B cell (primary cell): Measurements from ENCODE around the gene ITPKB.

Experiments used
- EZH2 ChIP-seq: IDR thresholded peaks from 2 replicates; pipeline ENCODE4 v1.6.1; 2012; ENCODE audit warnings: borderline replicate concordance, low read depth, mild to moderate bottlenecking, moderate library complexity, low read length; ENCODE audit not compliant: insufficient read depth, poor library complexity, severe bottlenecking
- TF ChIP-seq, protein P1 (sequence below): fragments of 200-600 bp; IDR thresholded peaks from one replicate; pipeline ENCODE4 v1.8.0; 2022; ENCODE audit warnings: antibody characterized with exemption, mild to moderate bottlenecking

DNA sequence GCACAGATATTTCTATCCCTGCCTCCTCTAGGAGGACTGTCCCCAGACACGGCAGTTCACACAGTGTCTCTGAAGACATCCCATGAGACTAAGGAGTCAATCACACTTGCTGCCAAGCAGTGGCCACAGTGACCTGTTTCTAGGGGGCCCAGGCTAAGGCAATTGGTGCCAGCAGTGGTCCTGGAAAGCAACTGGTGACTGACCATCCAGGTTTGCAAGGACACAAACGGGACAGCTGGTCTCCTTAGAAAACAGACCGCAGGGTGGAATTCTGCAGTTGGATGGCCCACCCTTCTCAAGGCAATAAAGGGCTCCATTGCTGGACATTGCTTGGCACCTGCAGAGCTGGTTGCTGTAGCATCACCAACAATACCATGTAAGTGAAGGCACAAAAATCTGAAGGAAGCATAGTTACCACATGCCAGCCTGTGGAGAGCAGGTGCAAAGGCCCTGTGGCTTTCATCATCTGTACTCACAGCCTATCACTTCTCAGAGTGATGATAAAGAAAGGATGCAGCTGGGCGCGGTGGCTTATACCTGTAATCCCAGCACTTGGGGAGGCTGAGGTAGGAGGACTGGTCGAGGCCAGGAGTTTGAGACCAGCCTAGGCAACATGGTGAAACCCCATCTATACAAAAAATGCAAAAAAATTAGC is 109.1 kb downstream of the ITPKB start:
- no peak for TF ChIP-seq EZH2
- TF ChIP-seq, protein P1, sequence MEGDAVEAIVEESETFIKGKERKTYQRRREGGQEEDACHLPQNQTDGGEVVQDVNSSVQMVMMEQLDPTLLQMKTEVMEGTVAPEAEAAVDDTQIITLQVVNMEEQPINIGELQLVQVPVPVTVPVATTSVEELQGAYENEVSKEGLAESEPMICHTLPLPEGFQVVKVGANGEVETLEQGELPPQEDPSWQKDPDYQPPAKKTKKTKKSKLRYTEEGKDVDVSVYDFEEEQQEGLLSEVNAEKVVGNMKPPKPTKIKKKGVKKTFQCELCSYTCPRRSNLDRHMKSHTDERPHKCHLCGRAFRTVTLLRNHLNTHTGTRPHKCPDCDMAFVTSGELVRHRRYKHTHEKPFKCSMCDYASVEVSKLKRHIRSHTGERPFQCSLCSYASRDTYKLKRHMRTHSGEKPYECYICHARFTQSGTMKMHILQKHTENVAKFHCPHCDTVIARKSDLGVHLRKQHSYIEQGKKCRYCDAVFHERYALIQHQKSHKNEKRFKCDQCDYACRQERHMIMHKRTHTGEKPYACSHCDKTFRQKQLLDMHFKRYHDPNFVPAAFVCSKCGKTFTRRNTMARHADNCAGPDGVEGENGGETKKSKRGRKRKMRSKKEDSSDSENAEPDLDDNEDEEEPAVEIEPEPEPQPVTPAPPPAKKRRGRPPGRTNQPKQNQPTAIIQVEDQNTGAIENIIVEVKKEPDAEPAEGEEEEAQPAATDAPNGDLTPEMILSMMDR, result no peak
